ENCODE results near the gene AOPEP. TPM values are rescaled to one million over a fixed set of nuclear protein-coding genes. Genes with fewer than 3 reads are reported as not detected.
A peak's percentile ranks its signal among the peaks of the same experiment; 100 is the strongest.

Gene AOPEP
- total and polyA plus RNA-seq, 4 donors, result 29.0 to 121 (median 60.0) TPM

GRCh38 chr9:95104581-95104960, 378.1 kb downstream of the AOPEP start:
- ATAC-seq (ENCODE audit: insufficient read depth, low FRiP score) (no peak), DNase-seq (no peak)
- no peak overlapping the region for H3K4me3 ChIP-seq
- peak overlapping the region in 1 of 2 donors; percentile 4 for H3K27ac ChIP-seq (ENCODE audit: low read depth in 1 of 2, low read length in 1 of 2)
- no peaks in the 10 kb centered on the region for H3K27me3 ChIP-seq (ENCODE audit: control insufficient read depth in 3 of 3, insufficient read depth in 3 of 3, low read length in 2 of 3)
- H3K4me1 ChIP-seq (ENCODE audit: control insufficient read depth in 5 of 5, insufficient read depth in 5 of 5, low read length in 5 of 5), result peaks cover 0 to 9% (median 0%) of the 10 kb centered on the region in 5 donors
- no peak overlapping the region for H3K9ac ChIP-seq (ENCODE audit: insufficient read depth in 1 of 2, low read length in 2 of 2)
- H3K36me3 ChIP-seq (ENCODE audit: control insufficient read depth in 4 of 4, insufficient read depth in 4 of 4, low read length in 4 of 4), result peaks cover 3 to 23% (median 7%) of the 10 kb centered on the region in 4 donors
- H3K9me3 ChIP-seq (ENCODE audit: control insufficient read depth in 4 of 4, insufficient read depth in 3 of 4, low read length in 3 of 4), result no peaks in the 10 kb centered on the region
- TF ChIP-seq, protein P1, sequence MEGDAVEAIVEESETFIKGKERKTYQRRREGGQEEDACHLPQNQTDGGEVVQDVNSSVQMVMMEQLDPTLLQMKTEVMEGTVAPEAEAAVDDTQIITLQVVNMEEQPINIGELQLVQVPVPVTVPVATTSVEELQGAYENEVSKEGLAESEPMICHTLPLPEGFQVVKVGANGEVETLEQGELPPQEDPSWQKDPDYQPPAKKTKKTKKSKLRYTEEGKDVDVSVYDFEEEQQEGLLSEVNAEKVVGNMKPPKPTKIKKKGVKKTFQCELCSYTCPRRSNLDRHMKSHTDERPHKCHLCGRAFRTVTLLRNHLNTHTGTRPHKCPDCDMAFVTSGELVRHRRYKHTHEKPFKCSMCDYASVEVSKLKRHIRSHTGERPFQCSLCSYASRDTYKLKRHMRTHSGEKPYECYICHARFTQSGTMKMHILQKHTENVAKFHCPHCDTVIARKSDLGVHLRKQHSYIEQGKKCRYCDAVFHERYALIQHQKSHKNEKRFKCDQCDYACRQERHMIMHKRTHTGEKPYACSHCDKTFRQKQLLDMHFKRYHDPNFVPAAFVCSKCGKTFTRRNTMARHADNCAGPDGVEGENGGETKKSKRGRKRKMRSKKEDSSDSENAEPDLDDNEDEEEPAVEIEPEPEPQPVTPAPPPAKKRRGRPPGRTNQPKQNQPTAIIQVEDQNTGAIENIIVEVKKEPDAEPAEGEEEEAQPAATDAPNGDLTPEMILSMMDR (IDR thresholded peaks at IDR 0.05; ENCODE audit: control extremely low read depth, extremely low read depth), result no peak
- 84 to 85% methylated on average over 8 of the region's 8 CpGs for WGBS, 2 donors

GRCh38 chr9:95104980-95105379, 378.5 kb downstream of the AOPEP start:
- DNase-seq (no peak), ATAC-seq (ENCODE audit: insufficient read depth, low FRiP score) (no peak)
- WGBS, 2 donors, result 91 to 94% methylated on average over 12 of the region's 12 CpGs
- Histone ChIP-seq H3K9me3 (ENCODE audit: control insufficient read depth in 4 of 4, insufficient read depth in 3 of 4, low read length in 3 of 4) (no peaks in the 10 kb centered on the region), H3K4me1 (ENCODE audit: control insufficient read depth in 5 of 5, insufficient read depth in 5 of 5, low read length in 5 of 5) (peaks cover 0 to 8% (median 0%) of the 10 kb centered on the region in 5 donors), H3K27me3 (ENCODE audit: control insufficient read depth in 3 of 3, insufficient read depth in 3 of 3, low read length in 2 of 3) (no peaks in the 10 kb centered on the region), H3K9ac (ENCODE audit: insufficient read depth in 1 of 2, low read length in 2 of 2) (no peak overlapping the region), H3K4me3 (no peak overlapping the region), H3K27ac (ENCODE audit: low read depth in 1 of 2, low read length in 1 of 2) (no peak overlapping the region), H3K36me3 (ENCODE audit: control insufficient read depth in 4 of 4, insufficient read depth in 4 of 4, low read length in 4 of 4) (peaks cover 5 to 24% (median 9%) of the 10 kb centered on the region in 4 donors)
- TF ChIP-seq, protein P1 (IDR thresholded peaks at IDR 0.05; ENCODE audit: control extremely low read depth, extremely low read depth), result no peak

DNA sequence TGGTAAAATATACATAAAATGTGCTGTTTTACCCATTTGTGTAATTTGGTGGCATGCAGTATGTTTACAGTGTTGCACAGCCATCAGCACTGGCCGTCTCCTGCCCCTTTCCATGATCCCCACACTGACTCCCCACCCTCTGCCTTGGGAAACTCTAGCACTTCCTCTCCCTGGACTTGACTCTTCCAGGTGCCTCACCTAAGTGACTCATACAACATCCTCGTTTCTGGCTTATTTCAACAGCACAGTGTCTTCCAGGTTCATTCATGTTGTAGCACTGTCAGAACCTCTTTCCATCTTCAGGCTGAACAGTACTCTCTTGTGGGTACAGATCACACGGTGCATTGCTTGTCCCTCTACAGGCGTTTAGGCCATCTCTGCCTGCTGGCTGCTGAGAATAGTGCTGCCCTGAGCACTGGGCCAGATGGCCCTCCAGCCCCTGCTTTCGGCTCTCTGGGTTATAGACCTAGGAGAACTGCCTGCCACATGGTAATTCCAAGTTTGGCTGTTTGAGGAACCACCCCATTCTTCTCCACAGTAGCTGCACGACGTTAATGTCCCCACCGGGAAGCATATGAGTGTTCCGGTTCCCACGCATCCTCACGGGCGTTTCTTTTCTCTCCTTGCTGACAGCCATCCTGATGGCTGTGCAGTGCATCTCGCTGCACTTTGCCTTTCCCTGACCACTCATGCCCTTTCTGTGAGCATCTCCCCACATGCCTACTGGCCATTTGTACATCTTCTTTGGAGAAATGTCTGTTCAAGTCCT, 379.2 kb downstream of the AOPEP start:
- H3K4me1 ChIP-seq (ENCODE audit: control insufficient read depth in 5 of 5, insufficient read depth in 5 of 5, low read length in 5 of 5), result peaks cover 0 to 8% (median 3%) of the 10 kb centered on the region in 5 donors
- H3K9me3 ChIP-seq (ENCODE audit: control insufficient read depth in 4 of 4, insufficient read depth in 3 of 4, low read length in 3 of 4), result no peaks in the 10 kb centered on the region
- ATAC-seq (ENCODE audit: insufficient read depth, low FRiP score), result no peak
- H3K27ac ChIP-seq (ENCODE audit: low read depth in 1 of 2, low read length in 1 of 2), result peak overlapping the region in 1 of 2 donors; percentile 37
- WGBS, 2 donors, result 88 to 90% methylated on average over 13 of the region's 13 CpGs
- no peak overlapping the region for H3K9ac ChIP-seq (ENCODE audit: insufficient read depth in 1 of 2, low read length in 2 of 2)
- H3K27me3 ChIP-seq (ENCODE audit: control insufficient read depth in 3 of 3, insufficient read depth in 3 of 3, low read length in 2 of 3), result no peaks in the 10 kb centered on the region
- TF ChIP-seq, protein P1 (IDR thresholded peaks at IDR 0.05; ENCODE audit: control extremely low read depth, extremely low read depth), result no peak
- H3K36me3 ChIP-seq (ENCODE audit: control insufficient read depth in 4 of 4, insufficient read depth in 4 of 4, low read length in 4 of 4), result peaks cover 5 to 21% (median 6%) of the 10 kb centered on the region in 4 donors
- no peak overlapping the region for H3K4me3 ChIP-seq
- DNase-seq, result no peak
